ENCODE results near the gene OSBPL5. TPM values are rescaled to one million over a fixed set of nuclear protein-coding genes. Genes with fewer than 3 reads are reported as not detected.

OSBPL5 gene
- total RNA-seq, 1 experiment from 2014 or later = 5.0 TPM

- DNase-seq (ENCODE audit: low read depth) = no peak
Observed at GRCh38 chr11:3163241-3163981, 1.7 kb downstream of the OSBPL5 start.

- no peak for DNase-seq (ENCODE audit: low read depth)
Observed at GRCh38 chr11:3162410-3163240, 2.5 kb downstream of the OSBPL5 start.

- DNase-seq (ENCODE audit: low read depth) = no peak
Observed at GRCh38 chr11:3161720-3162409, 3.2 kb downstream of the OSBPL5 start.

- no peak for DNase-seq (ENCODE audit: low read depth)
Observed at GRCh38 chr11:3161309-3161708, 3.8 kb downstream of the OSBPL5 start.

- DNase-seq (ENCODE audit: low read depth) = peak; percentile 64
Observed at GRCh38 chr11:3160252-3161031, 4.7 kb downstream of the OSBPL5 start.

- DNase-seq (ENCODE audit: low read depth) = no peak
Observed at GRCh38 chr11:3159296-3160190, 5.6 kb downstream of the OSBPL5 start.

GRCh38 chr11:3158821-3159220 is 6.3 kb downstream of the OSBPL5 start:
- no peak for DNase-seq (ENCODE audit: low read depth)

- no peak for DNase-seq (ENCODE audit: low read depth)
Observed at GRCh38 chr11:3158131-3158591, 6.9 kb downstream of the OSBPL5 start.

- DNase-seq (ENCODE audit: low read depth) = no peak
Observed at GRCh38 chr11:3157381-3158130, 7.6 kb downstream of the OSBPL5 start.

GRCh38 chr11:3156661-3157311 is 8.3 kb downstream of the OSBPL5 start:
- DNase-seq (ENCODE audit: low read depth) = no peak

- DNase-seq (ENCODE audit: low read depth) = no peak
Observed at GRCh38 chr11:3156282-3156660, 8.8 kb downstream of the OSBPL5 start.

- DNase-seq (ENCODE audit: low read depth) = no peak
Observed at GRCh38 chr11:3155691-3156258, 9.3 kb downstream of the OSBPL5 start.

GRCh38 chr11:3155216-3155615 is 9.9 kb downstream of the OSBPL5 start:
- no peak for DNase-seq (ENCODE audit: low read depth)

GRCh38 chr11:3154001-3154599 is 11.0 kb downstream of the OSBPL5 start:
- no peak for DNase-seq (ENCODE audit: low read depth)

- peak; percentile 19 for DNase-seq (ENCODE audit: low read depth)
Observed at GRCh38 chr11:3153291-3153861, 11.7 kb downstream of the OSBPL5 start.

GRCh38 chr11:3152471-3153110 is 12.5 kb downstream of the OSBPL5 start:
- DNase-seq (ENCODE audit: low read depth) = no peak

- DNase-seq (ENCODE audit: low read depth) = no peak
Observed at GRCh38 chr11:3150726-3151125, 14.4 kb downstream of the OSBPL5 start.

- no peak for DNase-seq (ENCODE audit: low read depth)
Observed at GRCh38 chr11:3149852-3150188, 15.3 kb downstream of the OSBPL5 start.

Data from M059J (cell line).